GM23338 (cell line): ENCODE data around the gene FOXP1. TPM values are rescaled to one million over a fixed set of nuclear protein-coding genes. Genes with fewer than 3 reads are reported as not detected.

Experiments
- ATAC-seq: fragments of 200-7000 bp; cut with Tn5 transposase; 3 replicates; pipeline ENCODE4 v1.9.1; 2020
- DNase-seq: peaks from one replicate; pipeline ENCODE4 v3.0.0-alpha.2; 2015; ENCODE audit warnings: low spot score
- H2AFZ ChIP-seq: fragments of 200-600 bp; sonication (generic); 2 replicates; pipeline ENCODE4 v1.8.0; 2016; ENCODE audit warnings: antibody characterized with exemption, mild to moderate bottlenecking, moderate library complexity
- H3F3A ChIP-seq: fragments of 200-600 bp; sonication (generic); replicated peaks from 2 replicates; pipeline ENCODE4 v1.8.0; 2017; ENCODE audit warnings: antibody characterized with exemption, mixed run types, low read depth
- H3K27ac ChIP-seq: fragments of 200-600 bp; sonication (generic); 2 replicates; pipeline ENCODE4 v1.6.1; 2016; ENCODE audit warnings: low read depth
- H3K27me3 ChIP-seq: fragments of 200-600 bp; sonication (generic); 2 replicates; pipeline ENCODE4 v1.8.0; 2016; ENCODE audit warnings: mild to moderate bottlenecking, mixed run types, moderate library complexity; ENCODE audit not compliant: insufficient read depth
- H3K36me3 ChIP-seq: fragments of 200-600 bp; sonication (generic); 2 replicates; pipeline ENCODE4 v1.8.0; 2016; ENCODE audit warnings: mild to moderate bottlenecking; ENCODE audit not compliant: insufficient read depth
- H3K4me1 ChIP-seq: fragments of 200-600 bp; sonication (generic); 2 replicates; pipeline ENCODE4 v1.8.0; 2016; ENCODE audit warnings: mild to moderate bottlenecking, moderate library complexity; ENCODE audit not compliant: insufficient read depth
- H3K4me2 ChIP-seq: fragments of 200-600 bp; sonication (generic); 2 replicates; pipeline ENCODE4 v1.7.1; 2017; ENCODE audit warnings: mixed run types
- H3K4me3 ChIP-seq: fragments of 200-600 bp; sonication (generic); 2 replicates; pipeline ENCODE4 v1.6.1; 2016; ENCODE audit warnings: mixed run types
- H3K79me2 ChIP-seq: fragments of 200-600 bp; sonication (generic); replicated peaks from 2 replicates; pipeline ENCODE4 v1.8.0; 2017; ENCODE audit warnings: mild to moderate bottlenecking; ENCODE audit not compliant: insufficient read depth
- H3K9me2 ChIP-seq: fragments of 200-600 bp; sonication (generic); 2 replicates; pipeline ENCODE4 v1.8.0; 2017; ENCODE audit not compliant: insufficient read depth
- H4K20me1 ChIP-seq: fragments of 200-600 bp; sonication (generic); replicated peaks from 2 replicates; pipeline ENCODE4 v1.8.0; 2017; ENCODE audit warnings: mild to moderate bottlenecking; ENCODE audit not compliant: insufficient read depth
- H3K27ac Mint-ChIP-seq: 2 replicates; pipeline ENCODE4 v1.8.0; 2020; ENCODE audit warnings: inconsistent platforms, mild to moderate bottlenecking, moderate library complexity, mixed read lengths
- H3K27me3 Mint-ChIP-seq: 3 replicates; pipeline ENCODE4 v1.8.0; 2022; ENCODE audit warnings: low read depth, mild to moderate bottlenecking, moderate library complexity, mixed read lengths, inconsistent platforms; ENCODE audit not compliant: insufficient read depth, poor library complexity
- H3K36me3 Mint-ChIP-seq: 3 replicates; pipeline ENCODE4 v1.8.0; 2021; ENCODE audit warnings: low read depth, mild to moderate bottlenecking, inconsistent platforms, moderate library complexity, mixed read lengths
- H3K4me1 Mint-ChIP-seq: 3 replicates; pipeline ENCODE4 v1.8.0; 2020; ENCODE audit warnings: mild to moderate bottlenecking, inconsistent platforms, mixed read lengths
- H3K4me3 Mint-ChIP-seq: 3 replicates; pipeline ENCODE4 v1.8.0; 2021; ENCODE audit warnings: moderate library complexity, mild to moderate bottlenecking, inconsistent platforms, mixed read lengths
- H3K9me3 Mint-ChIP-seq: 3 replicates; pipeline ENCODE4 v1.8.0; 2020; ENCODE audit warnings: moderate library complexity, mild to moderate bottlenecking, inconsistent platforms, mixed read lengths
- CREB1 ChIP-seq: fragments of 250-450 bp; sonication (Bioruptor Pico); IDR thresholded peaks from 2 replicates; pipeline ENCODE4 v1.5.0; 2020; ENCODE audit warnings: low read depth, mild to moderate bottlenecking, moderate library complexity
- EZH2 ChIP-seq: fragments of 200-600 bp; sonication (generic); IDR thresholded peaks from one replicate; pipeline ENCODE4 v1.8.0; 2017; ENCODE audit warnings: antibody characterized with exemption, mild to moderate bottlenecking, low read depth; ENCODE audit not compliant: unreplicated experiment
- EZH2phosphoT487 ChIP-seq: fragments of 200-600 bp; sonication (generic); IDR thresholded peaks from one replicate; pipeline ENCODE4 v1.8.1; 2018; ENCODE audit warnings: antibody characterized with exemption; ENCODE audit not compliant: unreplicated experiment
- JUNB ChIP-seq: IDR thresholded peaks from one replicate; pipeline ENCODE4 v1.6.1; 2016; ENCODE audit warnings: antibody characterized with exemption; ENCODE audit not compliant: unreplicated experiment
- NANOG ChIP-seq: IDR thresholded peaks from 2 replicates; pipeline ENCODE4 v1.6.1; 2016; ENCODE audit warnings: antibody characterized with exemption, borderline replicate concordance
- POLR2AphosphoS5 ChIP-seq: IDR thresholded peaks from 2 replicates; pipeline ENCODE4 v1.6.1; 2016; ENCODE audit warnings: antibody characterized with exemption, low read depth
- STAT1 ChIP-seq: IDR thresholded peaks from one replicate; pipeline ENCODE4 v1.6.1; 2016; ENCODE audit warnings: antibody characterized with exemption; ENCODE audit not compliant: unreplicated experiment
- ZNF114 ChIP-seq: fragments of 250-450 bp; sonication (Bioruptor Pico); IDR thresholded peaks from 2 replicates; pipeline ENCODE4 v1.5.0; 2020; ENCODE audit warnings: mild to moderate bottlenecking, moderate library complexity
- ZNF331 ChIP-seq: fragments of 250-450 bp; sonication (Bioruptor Pico); IDR thresholded peaks from 2 replicates; pipeline ENCODE4 v1.5.0; 2020; ENCODE audit warnings: low read depth, mild to moderate bottlenecking, moderate library complexity
- polyA plus RNA-seq: library from polyadenylated mRNA; unstranded; fragments of >200 nt; fragmentation: Nextera tagmentation; extraction: Ambion mirVana; gene quantifications from 2 replicates; pipeline ENCODE4 v1.2.1, GENCODE V29; 2016
- total RNA-seq: library from RNA; depleted of rRNA; stranded (reverse); fragments of >200 nt; shearing (Covaris generic); gene quantifications from 2 replicates; pipeline ENCODE4 v1.2.3, GENCODE V29; 2014
- TF ChIP-seq, protein P1 (sequence below): IDR thresholded peaks from one replicate; pipeline ENCODE4 v1.6.1; 2018; ENCODE audit warnings: antibody characterized with exemption; ENCODE audit not compliant: unreplicated experiment
- TF ChIP-seq, protein P2 (sequence below), 2 experiments: fragments of 200-600 bp in 1 of 2; sonication (generic) in 1 of 2; conservative IDR thresholded peaks; 2 replicates each; pipeline versions ENCODE4 v1.5.1 to v1.6.1; 2016 to 2017; ENCODE audit warnings: antibody characterized with exemption in 2 of 2, low read depth in 2 of 2, mild to moderate bottlenecking in 2 of 2, moderate library complexity in 1 of 2
- TF ChIP-seq, protein P3 (sequence below): IDR thresholded peaks from 2 replicates; pipeline ENCODE4 v1.6.1; 2016; ENCODE audit warnings: antibody characterized with exemption
- TF ChIP-seq, protein P4 (sequence below): fragments of 250-450 bp; sonication (Bioruptor Pico); IDR thresholded peaks from 2 replicates; pipeline ENCODE4 v1.5.0; 2020; ENCODE audit warnings: mild to moderate bottlenecking, moderate library complexity

The FOXP1 gene
- total and polyA plus RNA-seq, 2 experiments from 2014 or later = 32.9 to 35.5 TPM

DNA sequence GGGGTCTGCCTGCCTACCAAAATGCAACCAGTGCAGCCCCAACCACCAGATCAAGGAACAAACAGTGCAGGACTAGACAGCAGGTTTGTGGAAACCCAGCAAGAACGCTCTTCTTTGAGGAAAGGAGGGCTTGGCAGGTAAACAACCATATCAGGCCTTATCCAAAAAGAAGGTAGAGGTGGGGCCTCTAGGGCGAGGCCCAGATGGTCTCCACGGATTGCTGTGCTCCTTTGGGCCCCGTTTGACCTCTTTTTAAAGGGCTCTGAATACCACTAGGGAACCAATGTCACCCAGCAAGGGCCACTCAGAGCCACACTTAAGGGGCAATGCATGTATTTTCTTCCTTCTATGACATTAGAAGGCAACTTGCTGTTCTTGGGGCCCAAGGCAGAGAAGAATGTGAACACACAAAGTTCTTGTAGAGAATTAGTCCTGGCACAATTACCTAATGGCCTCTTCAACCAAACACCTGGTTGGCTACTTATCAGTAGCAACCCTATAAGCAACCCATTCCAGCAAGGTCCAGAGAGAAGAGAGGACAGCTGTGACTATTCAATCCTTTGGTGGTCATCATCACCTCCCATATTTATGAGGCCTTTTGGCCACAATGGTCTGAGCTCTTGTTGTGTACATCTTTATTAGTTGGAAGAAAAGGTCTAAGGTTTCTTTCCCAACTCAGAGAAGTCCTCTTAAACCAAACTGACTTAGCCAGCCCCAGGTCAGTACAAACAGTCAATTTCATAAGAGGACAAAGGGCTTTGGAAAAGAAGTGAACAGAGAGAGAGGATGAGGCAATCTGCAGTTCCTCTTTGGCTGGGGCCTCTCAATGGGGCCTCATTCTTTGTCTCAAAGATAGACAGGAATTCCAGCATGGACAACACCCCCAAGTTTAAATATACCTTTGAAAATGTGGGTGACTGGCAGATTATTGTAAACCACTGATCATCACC lies 36.0 kb downstream of the FOXP1 start:
- TF ChIP-seq, protein P1, sequence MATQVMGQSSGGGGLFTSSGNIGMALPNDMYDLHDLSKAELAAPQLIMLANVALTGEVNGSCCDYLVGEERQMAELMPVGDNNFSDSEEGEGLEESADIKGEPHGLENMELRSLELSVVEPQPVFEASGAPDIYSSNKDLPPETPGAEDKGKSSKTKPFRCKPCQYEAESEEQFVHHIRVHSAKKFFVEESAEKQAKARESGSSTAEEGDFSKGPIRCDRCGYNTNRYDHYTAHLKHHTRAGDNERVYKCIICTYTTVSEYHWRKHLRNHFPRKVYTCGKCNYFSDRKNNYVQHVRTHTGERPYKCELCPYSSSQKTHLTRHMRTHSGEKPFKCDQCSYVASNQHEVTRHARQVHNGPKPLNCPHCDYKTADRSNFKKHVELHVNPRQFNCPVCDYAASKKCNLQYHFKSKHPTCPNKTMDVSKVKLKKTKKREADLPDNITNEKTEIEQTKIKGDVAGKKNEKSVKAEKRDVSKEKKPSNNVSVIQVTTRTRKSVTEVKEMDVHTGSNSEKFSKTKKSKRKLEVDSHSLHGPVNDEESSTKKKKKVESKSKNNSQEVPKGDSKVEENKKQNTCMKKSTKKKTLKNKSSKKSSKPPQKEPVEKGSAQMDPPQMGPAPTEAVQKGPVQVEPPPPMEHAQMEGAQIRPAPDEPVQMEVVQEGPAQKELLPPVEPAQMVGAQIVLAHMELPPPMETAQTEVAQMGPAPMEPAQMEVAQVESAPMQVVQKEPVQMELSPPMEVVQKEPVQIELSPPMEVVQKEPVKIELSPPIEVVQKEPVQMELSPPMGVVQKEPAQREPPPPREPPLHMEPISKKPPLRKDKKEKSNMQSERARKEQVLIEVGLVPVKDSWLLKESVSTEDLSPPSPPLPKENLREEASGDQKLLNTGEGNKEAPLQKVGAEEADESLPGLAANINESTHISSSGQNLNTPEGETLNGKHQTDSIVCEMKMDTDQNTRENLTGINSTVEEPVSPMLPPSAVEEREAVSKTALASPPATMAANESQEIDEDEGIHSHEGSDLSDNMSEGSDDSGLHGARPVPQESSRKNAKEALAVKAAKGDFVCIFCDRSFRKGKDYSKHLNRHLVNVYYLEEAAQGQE = no peak
- no peak for TF ChIP-seq JUNB
- no peak for TF ChIP-seq CREB1 (CRISPR knock-in tag)
- no peak for TF ChIP-seq ZNF114
- TF ChIP-seq, protein P2, sequence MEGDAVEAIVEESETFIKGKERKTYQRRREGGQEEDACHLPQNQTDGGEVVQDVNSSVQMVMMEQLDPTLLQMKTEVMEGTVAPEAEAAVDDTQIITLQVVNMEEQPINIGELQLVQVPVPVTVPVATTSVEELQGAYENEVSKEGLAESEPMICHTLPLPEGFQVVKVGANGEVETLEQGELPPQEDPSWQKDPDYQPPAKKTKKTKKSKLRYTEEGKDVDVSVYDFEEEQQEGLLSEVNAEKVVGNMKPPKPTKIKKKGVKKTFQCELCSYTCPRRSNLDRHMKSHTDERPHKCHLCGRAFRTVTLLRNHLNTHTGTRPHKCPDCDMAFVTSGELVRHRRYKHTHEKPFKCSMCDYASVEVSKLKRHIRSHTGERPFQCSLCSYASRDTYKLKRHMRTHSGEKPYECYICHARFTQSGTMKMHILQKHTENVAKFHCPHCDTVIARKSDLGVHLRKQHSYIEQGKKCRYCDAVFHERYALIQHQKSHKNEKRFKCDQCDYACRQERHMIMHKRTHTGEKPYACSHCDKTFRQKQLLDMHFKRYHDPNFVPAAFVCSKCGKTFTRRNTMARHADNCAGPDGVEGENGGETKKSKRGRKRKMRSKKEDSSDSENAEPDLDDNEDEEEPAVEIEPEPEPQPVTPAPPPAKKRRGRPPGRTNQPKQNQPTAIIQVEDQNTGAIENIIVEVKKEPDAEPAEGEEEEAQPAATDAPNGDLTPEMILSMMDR (conservative IDR thresholded peaks at IDR 0.05; ENCODE audit: low read depth in 2 of 2) = no peak
- TF ChIP-seq ZNF331 (CRISPR knock-in tag) = no peak
- no peak for TF ChIP-seq STAT1
- no peak for TF ChIP-seq NANOG
- TF ChIP-seq, protein P3, sequence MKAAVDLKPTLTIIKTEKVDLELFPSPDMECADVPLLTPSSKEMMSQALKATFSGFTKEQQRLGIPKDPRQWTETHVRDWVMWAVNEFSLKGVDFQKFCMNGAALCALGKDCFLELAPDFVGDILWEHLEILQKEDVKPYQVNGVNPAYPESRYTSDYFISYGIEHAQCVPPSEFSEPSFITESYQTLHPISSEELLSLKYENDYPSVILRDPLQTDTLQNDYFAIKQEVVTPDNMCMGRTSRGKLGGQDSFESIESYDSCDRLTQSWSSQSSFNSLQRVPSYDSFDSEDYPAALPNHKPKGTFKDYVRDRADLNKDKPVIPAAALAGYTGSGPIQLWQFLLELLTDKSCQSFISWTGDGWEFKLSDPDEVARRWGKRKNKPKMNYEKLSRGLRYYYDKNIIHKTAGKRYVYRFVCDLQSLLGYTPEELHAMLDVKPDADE = no peak
- TF ChIP-seq POLR2AphosphoS5 = no peak
- TF ChIP-seq EZH2phosphoT487 = no peak
- TF ChIP-seq, protein P4, sequence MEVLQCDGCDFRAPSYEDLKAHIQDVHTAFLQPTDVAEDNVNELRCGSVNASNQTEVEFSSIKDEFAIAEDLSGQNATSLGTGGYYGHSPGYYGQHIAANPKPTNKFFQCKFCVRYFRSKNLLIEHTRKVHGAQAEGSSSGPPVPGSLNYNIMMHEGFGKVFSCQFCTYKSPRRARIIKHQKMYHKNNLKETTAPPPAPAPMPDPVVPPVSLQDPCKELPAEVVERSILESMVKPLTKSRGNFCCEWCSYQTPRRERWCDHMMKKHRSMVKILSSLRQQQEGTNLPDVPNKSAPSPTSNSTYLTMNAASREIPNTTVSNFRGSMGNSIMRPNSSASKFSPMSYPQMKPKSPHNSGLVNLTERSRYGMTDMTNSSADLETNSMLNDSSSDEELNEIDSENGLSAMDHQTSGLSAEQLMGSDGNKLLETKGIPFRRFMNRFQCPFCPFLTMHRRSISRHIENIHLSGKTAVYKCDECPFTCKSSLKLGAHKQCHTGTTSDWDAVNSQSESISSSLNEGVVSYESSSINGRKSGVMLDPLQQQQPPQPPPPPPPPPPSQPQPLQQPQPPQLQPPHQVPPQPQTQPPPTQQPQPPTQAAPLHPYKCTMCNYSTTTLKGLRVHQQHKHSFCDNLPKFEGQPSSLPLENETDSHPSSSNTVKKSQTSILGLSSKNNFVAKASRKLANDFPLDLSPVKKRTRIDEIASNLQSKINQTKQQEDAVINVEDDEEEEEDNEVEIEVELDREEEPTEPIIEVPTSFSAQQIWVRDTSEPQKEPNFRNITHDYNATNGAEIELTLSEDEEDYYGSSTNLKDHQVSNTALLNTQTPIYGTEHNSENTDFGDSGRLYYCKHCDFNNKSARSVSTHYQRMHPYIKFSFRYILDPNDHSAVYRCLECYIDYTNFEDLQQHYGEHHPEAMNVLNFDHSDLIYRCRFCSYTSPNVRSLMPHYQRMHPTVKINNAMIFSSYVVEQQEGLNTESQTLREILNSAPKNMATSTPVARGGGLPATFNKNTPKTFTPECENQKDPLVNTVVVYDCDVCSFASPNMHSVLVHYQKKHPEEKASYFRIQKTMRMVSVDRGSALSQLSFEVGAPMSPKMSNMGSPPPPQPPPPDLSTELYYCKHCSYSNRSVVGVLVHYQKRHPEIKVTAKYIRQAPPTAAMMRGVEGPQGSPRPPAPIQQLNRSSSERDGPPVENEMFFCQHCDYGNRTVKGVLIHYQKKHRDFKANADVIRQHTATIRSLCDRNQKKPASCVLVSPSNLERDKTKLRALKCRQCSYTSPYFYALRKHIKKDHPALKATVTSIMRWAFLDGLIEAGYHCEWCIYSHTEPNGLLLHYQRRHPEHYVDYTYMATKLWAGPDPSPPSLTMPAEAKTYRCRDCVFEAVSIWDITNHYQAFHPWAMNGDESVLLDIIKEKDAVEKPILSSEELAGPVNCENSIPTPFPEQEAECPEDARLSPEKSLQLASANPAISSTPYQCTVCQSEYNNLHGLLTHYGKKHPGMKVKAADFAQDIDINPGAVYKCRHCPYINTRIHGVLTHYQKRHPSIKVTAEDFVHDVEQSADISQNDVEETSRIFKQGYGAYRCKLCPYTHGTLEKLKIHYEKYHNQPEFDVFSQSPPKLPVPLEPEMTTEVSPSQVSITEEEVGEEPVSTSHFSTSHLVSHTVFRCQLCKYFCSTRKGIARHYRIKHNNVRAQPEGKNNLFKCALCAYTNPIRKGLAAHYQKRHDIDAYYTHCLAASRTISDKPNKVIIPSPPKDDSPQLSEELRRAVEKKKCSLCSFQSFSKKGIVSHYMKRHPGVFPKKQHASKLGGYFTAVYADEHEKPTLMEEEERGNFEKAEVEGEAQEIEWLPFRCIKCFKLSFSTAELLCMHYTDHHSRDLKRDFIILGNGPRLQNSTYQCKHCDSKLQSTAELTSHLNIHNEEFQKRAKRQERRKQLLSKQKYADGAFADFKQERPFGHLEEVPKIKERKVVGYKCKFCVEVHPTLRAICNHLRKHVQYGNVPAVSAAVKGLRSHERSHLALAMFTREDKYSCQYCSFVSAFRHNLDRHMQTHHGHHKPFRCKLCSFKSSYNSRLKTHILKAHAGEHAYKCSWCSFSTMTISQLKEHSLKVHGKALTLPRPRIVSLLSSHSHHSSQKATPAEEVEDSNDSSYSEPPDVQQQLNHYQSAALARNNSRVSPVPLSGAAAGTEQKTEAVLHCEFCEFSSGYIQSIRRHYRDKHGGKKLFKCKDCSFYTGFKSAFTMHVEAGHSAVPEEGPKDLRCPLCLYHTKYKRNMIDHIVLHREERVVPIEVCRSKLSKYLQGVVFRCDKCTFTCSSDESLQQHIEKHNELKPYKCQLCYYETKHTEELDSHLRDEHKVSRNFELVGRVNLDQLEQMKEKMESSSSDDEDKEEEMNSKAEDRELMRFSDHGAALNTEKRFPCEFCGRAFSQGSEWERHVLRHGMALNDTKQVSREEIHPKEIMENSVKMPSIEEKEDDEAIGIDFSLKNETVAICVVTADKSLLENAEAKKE (CRISPR knock-in tag) = no peak
- no peak for TF ChIP-seq EZH2
- peaks cover 9% of the 10 kb centered on the region for H3K4me1 ChIP-seq
- H3K4me3 ChIP-seq = no peak overlapping the region
- no peak overlapping the region for H3K4me2 ChIP-seq
- H3K9me2 ChIP-seq = no peaks in the 10 kb centered on the region
- peaks cover 5% of the 10 kb centered on the region; the same call in 2 of the 3 replicates for H3K4me1 Mint-ChIP-seq
- ATAC-seq (no peak), DNase-seq (no peak)
- H3K79me2 ChIP-seq = no peaks in the 10 kb centered on the region
- no peak overlapping the region for H3K27ac ChIP-seq
- no peak overlapping the region for H3K27ac Mint-ChIP-seq
- no peaks in the 10 kb centered on the region for H4K20me1 ChIP-seq
- H3K36me3 Mint-ChIP-seq = no peaks in the 10 kb centered on the region
- no peaks in the 10 kb centered on the region for H3F3A ChIP-seq
- no peaks in the 10 kb centered on the region for H3K36me3 ChIP-seq
- no peaks in the 10 kb centered on the region for H3K9me3 Mint-ChIP-seq
- no peaks in the 10 kb centered on the region for H3K27me3 ChIP-seq
- peaks cover 3% of the 10 kb centered on the region for H3K27me3 Mint-ChIP-seq
- no peak overlapping the region for H2AFZ ChIP-seq
- H3K4me3 Mint-ChIP-seq = no peak overlapping the region
